Amygdala (tissue), 56 donors: ENCODE data around the gene CAMTA1.
A peak's percentile ranks its signal among the peaks of the same experiment; 100 is the strongest.

Experiments
- DNase-seq, 56 donors: peaks; one replicate each; lab custom pipeline; 2025; lab: John Stamatoyannopoulos, UW

The CAMTA1 gene

DNA sequence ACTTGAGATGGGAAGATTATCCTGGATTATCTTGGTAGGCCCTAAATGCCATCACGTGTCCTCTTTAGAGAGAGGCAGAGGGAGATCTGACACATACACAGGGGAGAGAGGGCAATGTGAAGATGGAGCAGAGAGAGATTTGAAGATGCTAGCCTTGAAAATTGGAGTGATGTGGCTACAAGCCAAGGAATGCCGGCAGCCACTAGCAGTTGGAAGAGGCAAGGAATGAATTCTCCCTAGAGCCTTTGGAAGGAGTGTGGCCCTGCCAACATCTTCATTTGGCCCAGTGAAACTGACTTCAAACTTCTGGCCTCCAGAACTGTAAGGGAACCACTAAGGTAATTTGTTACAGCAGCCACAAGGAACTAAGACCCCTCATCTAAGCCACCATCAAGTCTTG lies 8.9 kb upstream of the CAMTA1 start:
- no peak for DNase-seq

DNA sequence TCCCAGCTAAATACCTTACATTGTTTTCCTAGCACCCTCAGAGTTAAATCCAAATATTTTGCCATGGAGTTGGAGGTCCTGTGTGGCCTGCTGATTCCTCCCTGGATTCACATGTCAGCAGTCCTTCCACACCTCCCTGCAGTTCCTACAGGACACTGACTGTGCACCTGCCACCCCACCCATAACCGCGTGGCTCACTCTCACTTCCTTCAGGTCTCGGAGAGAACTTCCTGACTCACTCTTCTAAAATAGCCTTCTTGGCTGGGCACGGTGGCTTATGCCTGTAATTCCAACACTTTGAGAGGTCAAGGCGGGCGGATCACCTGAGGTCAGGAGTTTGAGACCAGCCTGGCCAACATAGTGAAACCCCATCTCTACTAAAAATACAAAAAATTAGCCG lies 8.4 kb upstream of the CAMTA1 start:
- no peak for DNase-seq

DNA sequence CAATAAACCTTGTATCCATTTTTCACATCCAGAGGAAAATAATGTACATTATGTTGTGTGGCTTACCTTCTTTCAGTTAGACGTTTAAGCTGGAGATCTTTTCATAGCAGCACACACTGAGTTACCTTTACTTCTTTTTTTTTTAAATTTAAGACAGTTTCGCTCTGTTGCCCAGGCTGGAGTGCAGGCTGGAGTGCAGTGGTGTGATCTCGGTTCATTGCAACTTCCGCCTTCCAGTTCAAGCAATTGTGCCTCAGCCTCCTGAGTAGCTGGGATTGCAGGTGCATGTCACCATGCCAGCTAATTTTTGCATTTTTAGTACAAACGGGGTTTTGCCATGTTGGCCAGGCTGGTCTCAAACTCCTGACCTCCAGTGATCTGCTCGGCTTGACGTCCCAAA lies 7.4 kb upstream of the CAMTA1 start:
- DNase-seq = no peak

DNA sequence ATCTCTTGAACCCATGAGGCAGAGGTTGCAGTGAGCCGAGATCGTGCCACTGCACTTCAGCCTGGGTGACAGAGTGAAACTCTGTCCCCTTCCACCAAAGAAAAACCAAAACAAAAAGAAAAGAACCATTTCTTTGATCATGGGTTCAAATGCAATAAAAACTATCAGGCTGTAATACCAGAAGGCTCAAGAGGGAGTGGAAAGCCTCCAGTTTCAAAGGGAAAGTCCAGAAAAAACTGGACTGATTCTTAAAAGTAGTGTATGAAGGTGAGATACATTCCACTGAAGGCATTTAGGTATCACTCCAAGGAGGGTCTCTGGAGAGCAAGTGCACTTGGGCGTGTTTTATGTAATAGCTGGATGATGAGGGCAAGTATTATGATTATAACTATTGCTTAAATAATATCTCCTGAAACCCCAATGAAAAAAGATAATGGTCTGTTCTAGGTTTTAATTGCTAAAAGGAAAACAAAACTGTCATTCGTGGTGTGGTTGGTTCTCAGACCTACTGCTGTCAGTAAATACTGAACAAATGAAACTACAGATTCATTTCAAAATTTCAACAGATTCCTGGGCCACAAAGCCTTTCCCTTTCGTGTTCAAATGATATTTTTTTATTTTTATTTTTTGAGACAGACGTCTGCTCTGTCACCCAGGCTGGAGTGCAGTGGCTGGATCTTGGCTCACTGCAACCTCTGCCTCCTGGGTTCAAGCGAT lies 6.0 kb upstream of the CAMTA1 start:
- no peak for DNase-seq

DNA sequence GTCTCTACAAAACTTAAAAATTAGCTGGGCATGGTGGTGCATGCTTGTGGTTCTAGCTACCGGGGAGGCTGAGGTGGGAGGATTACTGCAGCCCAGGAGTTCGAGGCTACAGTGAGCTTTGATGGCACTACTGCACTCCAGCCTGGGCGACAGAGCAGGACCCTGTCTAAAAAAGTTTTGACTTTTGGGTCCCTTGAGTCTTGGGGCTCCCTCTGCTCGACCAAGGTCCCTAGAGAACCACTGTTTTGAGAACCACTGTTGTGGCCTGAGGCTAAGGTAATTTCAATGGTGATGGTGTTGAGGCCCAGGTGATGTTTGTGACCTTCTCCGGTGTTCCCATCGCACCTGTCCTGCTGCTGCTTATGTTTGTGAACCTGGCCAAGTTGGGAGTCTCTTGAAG lies 3.1 kb upstream of the CAMTA1 start:
- DNase-seq = no peak

DNA sequence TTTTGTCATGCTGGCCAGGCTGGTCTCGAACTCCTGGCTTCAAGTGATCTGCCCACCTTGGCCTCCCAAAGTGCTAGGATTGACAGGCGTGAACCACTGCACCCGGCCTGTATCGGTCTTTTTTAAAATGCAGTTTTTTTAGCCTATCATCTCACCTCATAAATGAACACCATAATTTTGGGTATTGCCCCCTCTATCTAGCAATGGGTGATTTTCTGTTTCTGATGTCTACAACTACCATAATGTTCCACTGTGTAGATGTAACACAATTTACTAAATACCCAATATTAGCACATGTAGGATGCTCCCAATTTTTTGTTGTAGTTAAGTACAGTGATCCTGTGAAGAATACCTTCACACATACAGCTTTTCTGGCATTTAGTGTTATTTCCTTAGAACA lies 2.0 kb upstream of the CAMTA1 start:
- no peak for DNase-seq

DNA sequence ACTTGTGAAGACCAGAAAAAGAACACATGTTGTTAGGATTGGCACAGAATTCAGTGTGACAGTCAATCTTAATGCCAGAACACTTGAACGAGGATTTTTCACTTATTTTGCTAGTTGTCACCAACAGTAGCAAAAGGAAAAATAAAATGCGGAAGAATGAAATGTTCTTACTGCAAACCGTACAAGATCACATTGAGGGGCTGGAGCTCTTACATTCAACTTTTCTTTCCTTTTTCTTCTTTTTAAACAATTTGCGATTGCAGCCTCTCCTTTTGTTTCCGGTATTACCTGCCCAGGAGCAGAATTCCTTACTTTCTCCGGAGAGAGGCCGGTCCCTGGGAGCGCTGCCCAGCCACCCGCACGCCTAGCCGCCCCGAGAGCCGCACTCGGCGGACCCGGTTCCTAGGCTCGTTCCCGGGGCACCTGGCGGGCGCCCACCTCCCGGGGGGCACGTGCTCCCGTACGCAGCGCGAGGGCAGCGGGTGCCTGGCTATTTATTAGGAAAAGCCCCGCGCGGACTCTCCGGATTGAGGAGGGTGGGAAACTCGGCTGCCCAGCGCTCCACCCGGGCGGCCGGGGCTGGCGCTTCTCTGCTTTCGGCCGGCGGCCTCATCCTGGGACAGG lies 1.2 kb upstream of the CAMTA1 start:
- peak in 2 of 56 donors; percentile 36 to 69 for DNase-seq

DNA sequence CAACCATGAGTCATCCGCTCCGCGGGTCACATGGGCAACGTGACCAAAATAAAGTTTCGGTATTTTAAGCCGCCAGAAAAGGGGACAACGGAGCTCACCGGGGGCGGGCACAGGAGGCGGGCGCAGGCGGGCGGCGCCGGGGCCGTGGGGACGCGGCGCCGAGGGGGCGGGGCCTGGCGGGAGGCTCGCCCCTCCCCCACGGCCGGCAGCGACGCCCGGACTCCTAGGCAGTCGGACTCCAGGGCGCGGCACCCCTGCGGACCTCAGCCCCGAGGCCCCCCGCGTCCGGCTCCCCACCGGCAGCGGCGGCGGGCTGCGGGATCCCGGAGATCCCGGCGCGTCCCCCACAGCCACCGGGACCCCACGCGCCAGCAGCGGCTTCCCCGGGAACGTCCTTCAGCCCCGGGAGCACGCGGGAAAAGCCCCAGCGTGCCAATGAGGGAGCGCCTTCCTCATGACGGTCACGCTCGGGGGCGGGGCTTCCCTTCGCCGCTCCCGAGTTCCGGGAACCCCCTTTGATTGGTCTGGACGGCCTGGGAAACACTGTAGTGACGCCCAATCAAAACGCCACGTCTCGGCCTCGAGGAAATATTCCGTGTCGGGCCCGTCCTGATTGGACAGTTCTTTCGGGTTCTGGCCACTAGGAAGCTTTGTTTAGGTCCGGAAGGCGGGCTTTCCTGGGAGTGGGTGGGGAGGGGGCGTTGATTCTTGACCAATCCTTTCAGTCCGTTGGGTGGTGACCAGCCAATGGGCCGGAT lies 515 bp upstream of the CAMTA1 start:
- peak; percentile 91 to 100 (median 100) for DNase-seq

DNA sequence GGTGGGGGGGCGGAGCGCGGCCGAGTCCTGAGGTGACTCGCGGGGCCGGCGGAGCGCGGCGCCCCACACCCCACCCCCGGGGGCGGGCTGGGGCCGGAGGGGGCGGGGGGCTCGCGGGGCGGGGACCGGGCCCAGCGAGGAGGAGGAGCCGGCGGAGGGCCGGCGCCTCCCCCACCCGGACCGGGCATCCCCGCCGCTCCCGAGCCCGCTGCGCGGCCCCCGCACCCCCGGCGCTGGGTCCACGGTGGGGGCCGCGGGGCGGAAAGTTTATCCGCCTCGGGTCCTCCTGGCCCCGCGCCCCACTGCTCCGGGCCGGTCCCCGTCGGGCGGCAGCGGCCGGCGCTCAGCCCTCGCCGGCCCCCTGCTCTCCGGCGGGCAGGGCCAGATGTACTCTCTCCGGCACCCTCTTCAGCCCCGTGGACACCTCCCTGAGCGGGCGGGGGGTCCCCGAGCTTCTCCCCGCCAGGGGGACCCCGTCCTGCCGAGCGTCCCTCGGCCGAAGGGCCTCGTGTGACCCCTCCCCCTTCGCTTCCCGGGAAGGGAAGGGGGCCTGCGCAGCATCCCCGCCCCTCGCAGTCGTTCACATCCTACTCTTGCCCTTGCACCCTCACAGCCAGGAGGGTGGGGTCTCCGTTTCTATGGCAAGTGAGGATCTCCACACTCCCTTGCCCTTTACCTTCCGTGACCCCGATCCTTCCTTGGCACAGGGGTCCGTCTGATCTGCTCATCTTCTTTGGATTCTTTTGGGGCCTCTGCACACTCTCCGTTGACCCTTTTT lies 663 bp downstream of the CAMTA1 start:
- DNase-seq = peak in 19 of 56 donors; percentile 10 to 60 (median 39)

DNA sequence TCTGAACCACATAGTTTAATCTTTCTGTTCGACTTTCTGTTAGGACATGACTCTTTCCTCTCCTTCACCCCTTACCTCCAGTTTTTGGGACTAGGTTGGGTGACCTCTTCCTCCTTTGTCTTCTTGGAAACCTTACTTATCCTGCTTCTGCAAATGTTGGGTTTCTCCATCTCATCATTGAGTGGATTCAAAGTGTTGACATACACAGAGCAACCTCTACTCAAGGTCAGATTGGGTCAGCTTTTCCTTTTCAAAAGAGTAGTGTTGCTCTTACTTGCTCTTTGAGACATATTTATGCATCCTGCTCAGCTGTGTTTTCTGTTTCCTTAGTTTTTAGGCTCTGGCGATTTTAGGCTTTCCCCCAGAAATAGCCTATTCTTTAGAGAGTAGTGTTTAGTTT lies 3.7 kb downstream of the CAMTA1 start:
- DNase-seq = no peak

DNA sequence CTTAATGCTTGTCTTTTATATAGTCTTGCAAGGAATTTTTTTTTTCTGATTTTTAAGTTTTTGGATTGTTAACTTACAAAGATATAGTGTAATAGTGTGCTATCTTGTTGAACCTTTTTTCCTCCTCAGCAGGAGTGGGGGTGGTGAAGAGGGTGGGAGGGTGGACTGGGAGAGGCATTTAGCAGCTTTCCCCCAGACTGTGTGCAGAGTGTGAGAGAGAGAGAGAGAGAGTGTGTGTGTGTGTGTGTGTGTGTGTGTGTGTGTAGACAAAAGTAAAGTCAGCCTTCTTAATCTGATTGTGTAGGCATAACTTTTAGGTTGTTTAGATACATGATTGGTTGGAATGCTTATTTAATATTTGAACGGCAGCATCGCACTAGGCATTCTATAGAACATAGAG lies 4.9 kb downstream of the CAMTA1 start:
- DNase-seq = peak in 1 of 56 donors; percentile 1

DNA sequence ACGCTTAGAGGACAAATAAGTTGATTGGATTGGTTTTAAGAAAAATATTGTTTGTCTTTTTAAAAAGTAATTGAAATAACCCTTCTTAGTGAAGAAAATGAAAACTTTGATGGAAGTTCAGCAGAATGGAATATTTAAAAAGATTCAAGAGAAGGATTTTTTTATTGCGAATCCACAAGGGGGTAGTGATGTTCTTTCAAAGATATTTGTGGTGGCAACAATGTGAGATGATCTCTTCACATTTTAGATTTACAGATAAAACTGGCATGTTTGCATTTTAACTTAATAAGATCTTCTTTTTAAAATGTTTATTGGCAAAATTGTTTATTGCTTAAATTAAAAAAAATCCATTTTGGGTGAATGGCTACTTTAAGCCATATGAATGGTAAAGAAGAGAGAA lies 8.9 kb downstream of the CAMTA1 start:
- DNase-seq = no peak

DNA sequence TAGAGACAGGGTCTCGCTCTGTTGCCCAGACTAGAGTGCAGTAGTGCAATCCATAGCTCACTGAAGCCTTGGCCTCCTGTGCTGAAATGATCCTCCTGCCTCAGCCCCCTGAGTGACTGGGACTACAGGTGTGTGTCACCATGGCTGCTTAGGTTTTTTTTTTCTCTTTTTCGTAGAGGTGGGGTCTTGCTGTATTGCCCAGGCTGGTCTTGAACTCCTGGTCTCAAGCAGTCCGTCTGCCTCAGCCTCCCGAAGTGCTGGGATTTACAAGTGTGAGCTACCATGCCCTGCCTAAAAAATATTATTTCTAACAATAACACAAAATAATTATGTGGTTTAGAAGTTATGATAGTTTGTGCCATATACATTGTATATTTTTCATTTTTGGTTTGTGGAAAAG lies 9.9 kb downstream of the CAMTA1 start:
- no peak for DNase-seq

DNA sequence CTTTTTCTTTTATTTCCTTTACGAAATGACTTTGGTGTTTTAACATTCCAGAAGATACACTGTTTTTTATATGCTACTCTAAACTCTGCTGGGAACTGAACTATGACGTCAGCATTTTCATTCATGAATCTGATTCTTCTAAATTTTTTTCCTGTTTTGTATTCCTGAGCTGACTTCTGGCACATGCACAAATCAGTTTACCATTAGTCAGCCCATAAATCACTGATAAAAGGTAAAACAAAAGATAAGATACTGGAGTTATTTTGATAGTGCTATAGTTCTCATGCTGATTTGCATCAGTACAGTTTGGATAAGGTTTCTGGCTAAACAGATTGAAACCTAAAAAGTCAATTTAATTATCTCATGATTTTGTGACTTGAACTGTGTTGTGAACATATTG lies 10.4 kb downstream of the CAMTA1 start:
- DNase-seq = no peak

DNA sequence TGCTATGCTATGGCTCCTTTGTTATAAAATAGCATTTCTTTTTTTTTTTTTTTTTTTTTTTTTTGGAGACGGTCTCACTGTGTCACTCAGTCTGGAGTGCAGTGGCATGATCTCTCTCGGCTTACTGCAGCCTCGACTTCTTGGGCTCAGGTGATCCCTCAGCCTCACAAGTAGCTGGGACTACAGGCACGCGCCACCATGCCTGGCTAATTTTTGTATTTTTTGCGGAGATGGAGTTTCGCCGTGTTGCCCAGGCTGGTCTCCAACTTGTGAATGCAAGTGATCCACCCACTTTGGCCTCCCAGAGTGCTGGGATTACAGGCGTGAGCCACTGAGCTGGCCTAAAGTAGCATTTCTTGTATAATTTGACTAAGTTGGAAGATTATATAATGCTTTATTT lies 10.8 kb downstream of the CAMTA1 start:
- DNase-seq = no peak

DNA sequence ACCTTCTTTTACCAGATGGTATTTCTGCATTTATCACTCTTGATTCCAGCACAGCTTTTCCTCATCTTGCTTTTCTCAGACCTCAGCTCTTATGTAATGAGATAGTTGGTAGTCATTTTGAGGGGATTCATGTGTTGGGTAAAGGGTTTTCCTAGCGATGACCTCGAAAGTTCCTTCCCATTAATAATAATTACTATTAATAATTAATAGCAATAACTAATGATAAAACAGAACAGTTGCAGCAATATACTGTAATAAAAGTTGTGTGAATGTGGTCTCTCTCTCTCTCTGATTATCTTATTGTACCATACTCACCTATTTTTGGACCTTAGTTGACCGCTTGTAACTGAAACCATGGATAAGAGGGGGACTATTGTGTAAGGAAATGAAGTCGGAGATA lies 14.2 kb downstream of the CAMTA1 start:
- no peak for DNase-seq

DNA sequence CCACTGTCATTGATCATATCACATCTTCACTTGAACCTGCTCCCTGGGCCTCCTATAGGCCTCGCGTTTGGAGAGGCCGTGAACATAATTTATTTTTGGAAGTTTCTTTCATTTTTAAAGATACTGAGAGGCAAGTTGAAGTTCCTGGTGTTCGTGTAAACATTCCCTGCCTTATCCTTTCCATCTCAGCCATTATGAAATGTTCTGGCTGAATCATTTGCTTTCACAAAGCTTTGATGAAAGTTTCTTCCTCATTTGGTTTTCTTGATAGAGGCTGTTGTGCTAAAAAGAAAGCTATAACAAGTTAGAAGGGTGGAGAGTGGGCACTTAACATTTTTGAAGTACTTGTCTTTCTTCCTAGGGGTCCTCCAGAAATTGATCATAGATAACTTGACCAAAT lies 15.5 kb downstream of the CAMTA1 start:
- no peak for DNase-seq

DNA sequence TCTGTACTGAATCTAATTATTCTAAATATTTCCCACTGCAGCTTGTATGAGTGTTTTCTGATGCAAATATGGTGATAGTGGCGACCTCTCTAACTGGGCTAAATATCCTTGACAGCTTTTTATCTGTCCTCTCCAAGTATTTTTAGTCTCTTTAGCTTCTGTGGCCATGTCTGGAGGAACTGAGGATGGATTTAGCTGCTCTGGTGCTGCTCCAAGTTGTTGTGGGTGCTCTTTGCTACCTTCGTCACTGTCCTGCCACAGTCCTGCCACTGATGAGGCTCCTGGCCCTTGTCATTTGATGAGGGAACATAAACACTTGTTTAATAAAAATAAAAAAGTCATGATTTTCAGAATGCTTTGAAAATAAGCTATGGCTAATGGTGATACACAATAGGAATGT lies 15.9 kb downstream of the CAMTA1 start:
- no peak for DNase-seq

DNA sequence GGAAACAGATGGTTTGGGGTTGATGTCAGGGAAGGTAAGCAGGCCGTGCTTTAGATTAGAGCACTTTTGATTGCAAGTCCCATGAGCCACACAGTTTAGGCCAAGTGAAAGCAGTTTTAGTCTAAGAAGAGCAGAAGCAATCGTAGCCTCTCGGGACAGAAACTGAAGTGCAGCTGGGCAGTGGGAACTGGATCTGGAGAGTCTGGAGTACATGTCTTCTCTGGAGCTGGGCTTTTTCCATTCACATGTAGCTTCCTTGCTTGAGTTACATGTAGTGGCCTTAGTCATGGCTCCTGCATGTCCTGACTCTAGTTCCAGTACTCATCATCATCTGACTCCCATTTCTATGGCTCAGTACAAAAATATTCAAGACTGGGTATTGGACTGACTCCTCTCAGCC lies 16.7 kb downstream of the CAMTA1 start:
- DNase-seq = no peak

DNA sequence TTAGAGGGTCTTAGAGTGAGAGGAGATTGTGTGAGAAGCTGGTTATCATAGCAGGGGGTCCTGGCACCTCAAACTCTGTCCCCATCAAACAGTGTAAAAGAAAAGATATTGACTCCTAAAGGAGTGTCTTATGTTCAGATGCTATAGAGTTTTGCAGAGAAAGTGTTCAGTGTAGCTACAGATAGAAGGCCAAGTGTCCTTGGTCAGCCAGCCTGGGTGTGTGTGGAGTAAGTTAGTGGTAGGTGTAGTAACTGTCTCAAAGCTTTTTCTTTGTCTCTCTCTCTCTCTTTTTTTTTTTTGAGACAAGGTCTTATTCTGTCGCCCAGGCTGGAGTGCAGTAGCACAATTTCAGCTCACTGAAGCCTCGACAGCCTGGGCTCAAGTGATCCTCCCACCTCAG lies 17.2 kb downstream of the CAMTA1 start:
- no peak for DNase-seq

DNA sequence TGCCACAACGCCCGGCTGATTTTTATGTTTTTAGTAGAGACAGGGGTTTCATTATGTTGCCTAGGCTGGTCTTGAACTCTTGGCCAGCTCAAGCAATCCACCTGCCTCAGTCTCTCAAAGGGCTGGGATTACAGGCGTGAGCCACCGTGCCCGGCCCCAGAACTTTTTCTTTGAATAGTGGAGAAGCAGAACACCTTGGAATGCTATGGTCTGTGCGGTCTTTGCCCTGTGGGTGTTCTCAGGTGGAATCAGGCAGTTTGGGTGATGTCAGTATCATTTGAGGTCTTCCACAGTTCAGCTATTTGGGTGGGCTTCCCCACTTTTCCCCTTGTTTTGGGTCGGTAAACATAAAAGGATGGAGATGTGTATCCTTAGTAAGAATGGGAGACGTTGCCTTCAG lies 17.6 kb downstream of the CAMTA1 start:
- DNase-seq = no peak
